SK-N-SH treated with all-trans-retinoic acid at 6 μM for 48 hours (cell line): ENCODE measurements around the gene UNC5C.

Source experiments
- CREB5 ChIP-seq: fragments of 250-450 bp; sonication (Bioruptor Pico); IDR thresholded peaks from 2 replicates; pipeline ENCODE4 v1.5.1; 2020; ENCODE audit warnings: low read depth, mild to moderate bottlenecking, moderate library complexity
- CSDC2 ChIP-seq: fragments of 250-450 bp; sonication (Bioruptor Pico); IDR thresholded peaks from 2 replicates; pipeline ENCODE4 v1.5.0; 2020; ENCODE audit warnings: mild to moderate bottlenecking, moderate library complexity
- CSRNP3 ChIP-seq: fragments of 250-450 bp; sonication (Bioruptor Pico); IDR thresholded peaks from 2 replicates; pipeline ENCODE4 v1.5.1; 2021; ENCODE audit warnings: mild to moderate bottlenecking, moderate library complexity
- ESRRG ChIP-seq: fragments of 250-450 bp; sonication (Bioruptor Pico); IDR thresholded peaks from 2 replicates; pipeline ENCODE4 v1.6.1; 2021; ENCODE audit warnings: mild to moderate bottlenecking
- GLIS3 ChIP-seq: fragments of 250-450 bp; sonication (Bioruptor Pico); IDR thresholded peaks from 2 replicates; pipeline ENCODE4 v1.5.0; 2020; ENCODE audit warnings: mild to moderate bottlenecking, moderate library complexity
- ISL1 ChIP-seq: fragments of 250-450 bp; sonication (Bioruptor Pico); IDR thresholded peaks from 2 replicates; pipeline ENCODE4 v2.1.2; 2022; ENCODE audit warnings: mild to moderate bottlenecking, moderate library complexity
- PATZ1 ChIP-seq: fragments of 250-450 bp; sonication (Bioruptor Pico); IDR thresholded peaks from 2 replicates; pipeline ENCODE4 v1.8.0; 2020; ENCODE audit warnings: mild to moderate bottlenecking, moderate library complexity, borderline replicate concordance
- RARB ChIP-seq: fragments of 250-450 bp; sonication (Bioruptor Pico); IDR thresholded peaks from 2 replicates; pipeline ENCODE4 v1.8.0; 2021; ENCODE audit warnings: mild to moderate bottlenecking, moderate library complexity
- ZC3H10 ChIP-seq: fragments of 250-450 bp; sonication (Bioruptor Pico); IDR thresholded peaks from 2 replicates; pipeline ENCODE4 v1.5.1; 2021; ENCODE audit warnings: mild to moderate bottlenecking, moderate library complexity
- ZFP3 ChIP-seq: fragments of 250-450 bp; sonication (Bioruptor Pico); IDR thresholded peaks from 2 replicates; pipeline ENCODE4 v1.5.0; 2020; ENCODE audit warnings: mild to moderate bottlenecking, moderate library complexity
- ZFP30 ChIP-seq: fragments of 450-650 bp; formaldehyde crosslinking; IDR thresholded peaks from 2 replicates; pipeline ENCODE4 v1.5.0; 2022; ENCODE audit warnings: mild to moderate bottlenecking, moderate library complexity
- ZNF565 ChIP-seq: fragments of 450-650 bp; formaldehyde crosslinking; conservative IDR thresholded peaks from 2 replicates; pipeline ENCODE4 v1.5.0; 2020; ENCODE audit warnings: low read depth, mild to moderate bottlenecking, moderate library complexity
- ZNF70 ChIP-seq: fragments of 450-650 bp; formaldehyde crosslinking; IDR thresholded peaks from 2 replicates; pipeline ENCODE4 v1.5.0; 2020; ENCODE audit warnings: mild to moderate bottlenecking, moderate library complexity
- ZNF8 ChIP-seq: fragments of 450-650 bp; formaldehyde crosslinking; IDR thresholded peaks from 2 replicates; pipeline ENCODE4 v1.5.0; 2020; ENCODE audit warnings: mild to moderate bottlenecking, moderate library complexity

GRCh38 chr4:95285797-95286196, 263.0 kb downstream of the UNC5C start:
- no peak for TF ChIP-seq GLIS3 (CRISPR knock-in tag)
- TF ChIP-seq ESRRG (CRISPR knock-in tag) = no peak
- no peak for TF ChIP-seq ZFP30
- TF ChIP-seq ZNF565 (CRISPR knock-in tag) = no peak
- TF ChIP-seq CSRNP3 (CRISPR knock-in tag) = no peak
- TF ChIP-seq CREB5 (CRISPR knock-in tag) = no peak
- no peak for TF ChIP-seq CSDC2 (CRISPR knock-in tag)
- no peak for TF ChIP-seq RARB (CRISPR knock-in tag)
- TF ChIP-seq ZNF8 = no peak
- no peak for TF ChIP-seq PATZ1
- no peak for TF ChIP-seq ZNF70 (CRISPR knock-in tag)
- TF ChIP-seq ZFP3 = no peak
- no peak for TF ChIP-seq ZC3H10 (CRISPR knock-in tag)
- no peak for TF ChIP-seq ISL1 (CRISPR knock-in tag)
